ENCODE measurements around the gene C6orf89. TPM values are rescaled to one million over a fixed set of nuclear protein-coding genes. Genes with fewer than 3 reads are reported as not detected.
A peak's percentile ranks its signal among the peaks of the same experiment; 100 is the strongest.

The C6orf89 gene
- total RNA-seq, 1 experiment from 2014 or later = 11.8 TPM

DNA sequence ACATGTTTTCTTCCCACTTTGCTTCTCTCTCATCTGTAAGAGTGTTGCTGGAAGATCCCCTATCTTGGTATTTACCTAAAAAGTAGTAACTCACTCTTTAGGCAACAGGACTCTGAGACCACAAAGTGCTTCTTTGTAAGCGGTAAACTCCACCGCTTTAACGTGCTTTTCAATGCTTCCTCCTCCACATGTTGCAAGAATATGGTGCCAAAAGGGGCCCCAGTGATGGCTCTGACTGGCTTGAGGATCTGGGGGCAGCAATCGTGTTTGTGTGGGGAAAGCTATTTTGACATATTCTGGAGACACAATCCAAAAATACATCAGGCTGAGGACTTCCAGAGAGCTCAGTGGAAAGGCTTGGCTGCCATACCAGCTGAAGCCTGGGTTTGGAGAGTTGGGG, 34.1 kb upstream of the C6orf89 start:
- no peak overlapping the region for H3K23ac ChIP-seq (ENCODE audit: insufficient read length, low read depth, low read length)
- H4K8ac ChIP-seq (replicated peaks; ENCODE audit: insufficient read length, low read depth, low read length) = no peak overlapping the region
- no peak overlapping the region for H3K18ac ChIP-seq (ENCODE audit: insufficient read length, low read depth, low read length)
- no peak overlapping the region for H2BK15ac ChIP-seq (ENCODE audit: low read depth, low read length)
- no peak for DNase-seq
- no peaks in the 10 kb centered on the region for H3K79me1 ChIP-seq (ENCODE audit: insufficient read depth, low read depth, low read length, poor library complexity, severe bottlenecking)
- H3K4me3 Mint-ChIP-seq = no peak overlapping the region
- no peaks in the 10 kb centered on the region for H3K9me3 ChIP-seq (ENCODE audit: control insufficient read depth, low read depth, low read length)
- peak overlapping the region in 1 of 3 experiments; percentile 74; a peak in 1 of 7 replicates for H3K27ac Mint-ChIP-seq
- no peak overlapping the region for H2BK5ac ChIP-seq (ENCODE audit: insufficient read length, low read length)
- H3K79me2 ChIP-seq (ENCODE audit: insufficient read depth, low read length) = no peaks in the 10 kb centered on the region
- H3K4me2 ChIP-seq (ENCODE audit: insufficient read depth, insufficient read length, low read length) = no peak overlapping the region
- H3K4me1 ChIP-seq (ENCODE audit: insufficient read depth, low read length) = no peaks in the 10 kb centered on the region; the same call in 1 of the 2 replicates
- H2BK12ac ChIP-seq (ENCODE audit: insufficient read length, low read depth, low read length) = no peak overlapping the region
- H3K27me3 ChIP-seq (ENCODE audit: insufficient read depth, low read length) = no peaks in the 10 kb centered on the region
- TF ChIP-seq CTCF (conservative IDR thresholded peaks at IDR 0.05) = no peak
- no peaks in the 10 kb centered on the region for H3K9me3 Mint-ChIP-seq
- no CpG with 5 or more reads among the region's 4 CpGs for WGBS (ENCODE audit: extremely low coverage, insufficient read length, low lambda C conversion rate)
- no peak overlapping the region for H4K5ac ChIP-seq (ENCODE audit: insufficient read length, low read depth, low read length)
- H2AK5ac ChIP-seq (ENCODE audit: insufficient read length, low read length) = no peak overlapping the region
- no peak overlapping the region for H3K27ac ChIP-seq (ENCODE audit: insufficient read length, low read depth, low read length)
- peaks cover 18 to 43% (median 32%) of the 10 kb centered on the region in 3 experiments; a peak in 6 of 7 replicates for H3K36me3 Mint-ChIP-seq (ENCODE audit: insufficient read depth in 1 of 3, low read depth in 3 of 3)
- peaks cover 26 to 28% of the 10 kb centered on the region in 2 experiments for H3K4me1 Mint-ChIP-seq
- H4K91ac ChIP-seq (ENCODE audit: insufficient read length, low read depth, low read length) = no peak overlapping the region
- peaks cover 2% of the 10 kb centered on the region; the same call in 1 of the 2 replicates for H3K27me3 Mint-ChIP-seq (ENCODE audit: low read depth)
- H3K14ac ChIP-seq (ENCODE audit: insufficient read depth, low read length) = no peak overlapping the region
- no peak overlapping the region for H3K9ac ChIP-seq (ENCODE audit: extremely low read depth, insufficient read length, low read length)
- peaks cover 2% of the 10 kb centered on the region for H4K20me1 ChIP-seq (ENCODE audit: control insufficient read depth, insufficient read depth, insufficient read length)
- no peak overlapping the region for H3T11ph ChIP-seq (ENCODE audit: low read length)
- no peak overlapping the region for H3K56ac ChIP-seq (ENCODE audit: insufficient read length, low read depth, low read length)
- no peak overlapping the region for H2BK20ac ChIP-seq (ENCODE audit: low read depth, low read length, poor library complexity, severe bottlenecking)
- H2AFZ ChIP-seq (ENCODE audit: low read length) = no peak overlapping the region
- H3K23me2 ChIP-seq (ENCODE audit: insufficient read length, low read depth, low read length, poor library complexity, severe bottlenecking) = peaks cover 4% of the 10 kb centered on the region
- no peak overlapping the region for H2BK120ac ChIP-seq (ENCODE audit: low read depth, low read length, poor library complexity, severe bottlenecking)
- no peak overlapping the region for H3K4ac ChIP-seq (ENCODE audit: low read depth, low read length)

All from H9 (cell line).